AML-193 (cell line): ENCODE data around the gene KIF11.
A peak's percentile ranks its signal among the peaks of the same experiment; 100 is the strongest.
"Not testable (repeated sequence)": the region's sequence is repeated elsewhere in the genome, so short reads cannot be mapped to it uniquely, and the experiment has no call there.

ENCODE experiments used
- DNase-seq, 2 experiments: peaks; one replicate each; lab custom pipeline; 2025; lab: John Stamatoyannopoulos, UW

KIF11 gene

DNA sequence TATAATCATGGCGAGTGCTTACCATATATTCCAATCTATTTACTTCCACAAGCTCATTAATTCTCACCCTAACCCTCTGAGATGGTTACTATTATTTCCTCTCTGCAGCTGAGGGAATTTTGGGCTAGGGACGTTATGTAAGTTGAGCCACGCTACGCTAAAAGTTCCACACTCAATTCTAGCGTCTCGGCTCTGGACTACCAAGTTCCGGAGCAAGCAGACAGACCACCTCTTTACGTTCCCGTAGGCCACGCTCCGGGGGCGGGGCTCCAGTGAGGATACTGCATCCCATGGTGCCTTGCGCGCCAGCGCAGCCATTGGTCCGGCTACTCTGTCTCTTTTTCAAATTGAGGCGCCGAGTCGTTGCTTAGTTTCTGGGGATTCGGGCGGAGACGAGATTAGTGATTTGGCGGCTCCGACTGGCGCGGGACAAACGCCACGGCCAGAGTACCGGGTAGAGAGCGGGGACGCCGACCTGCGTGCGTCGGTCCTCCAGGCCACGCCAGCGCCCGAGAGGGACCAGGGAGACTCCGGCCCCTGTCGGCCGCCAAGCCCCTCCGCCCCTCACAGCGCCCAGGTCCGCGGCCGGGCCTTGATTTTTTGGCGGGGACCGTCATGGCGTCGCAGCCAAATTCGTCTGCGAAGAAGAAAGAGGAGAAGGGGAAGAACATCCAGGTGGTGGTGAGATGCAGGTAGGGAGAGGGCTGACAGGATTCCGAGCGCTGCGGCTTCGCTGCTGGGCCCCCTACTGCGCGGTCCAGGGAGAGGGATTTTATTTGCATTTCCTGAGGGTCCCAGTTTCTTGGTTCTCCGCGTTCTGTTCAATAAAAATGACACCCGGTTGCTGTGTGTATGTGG lies at the start of gene KIF11:
TSS of gene KIF11 (plus strand) at position 370 of the 858 bp plus-strand sequence. CDS start at position 616, 246 bp downstream.
- peak; percentile 93 for DNase-seq

GRCh38 chr10:92544296-92544695 lies 48.6 kb upstream of the KIF11 start:
- DNase-seq, result peak; percentile 91 to 96

DNA sequence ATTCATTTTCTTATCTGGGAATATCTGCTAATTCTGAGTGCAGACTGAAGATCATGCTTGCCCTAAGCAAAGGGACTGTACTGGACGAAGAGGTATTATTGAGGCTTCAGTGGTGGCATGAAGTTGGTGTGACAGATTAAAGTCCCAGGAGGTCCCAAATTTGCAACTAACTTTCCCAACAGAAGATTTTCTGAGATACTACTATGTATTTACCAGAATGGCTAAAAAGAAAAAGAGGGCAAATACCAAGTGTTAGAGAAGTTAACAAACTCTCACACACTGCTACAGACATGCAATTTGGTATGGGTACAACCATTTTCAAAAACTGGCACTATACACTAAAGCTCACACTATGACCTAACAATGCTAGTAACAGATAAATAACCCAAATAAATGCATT lies 47.4 kb upstream of the KIF11 start:
- DNase-seq, result no peak

DNA sequence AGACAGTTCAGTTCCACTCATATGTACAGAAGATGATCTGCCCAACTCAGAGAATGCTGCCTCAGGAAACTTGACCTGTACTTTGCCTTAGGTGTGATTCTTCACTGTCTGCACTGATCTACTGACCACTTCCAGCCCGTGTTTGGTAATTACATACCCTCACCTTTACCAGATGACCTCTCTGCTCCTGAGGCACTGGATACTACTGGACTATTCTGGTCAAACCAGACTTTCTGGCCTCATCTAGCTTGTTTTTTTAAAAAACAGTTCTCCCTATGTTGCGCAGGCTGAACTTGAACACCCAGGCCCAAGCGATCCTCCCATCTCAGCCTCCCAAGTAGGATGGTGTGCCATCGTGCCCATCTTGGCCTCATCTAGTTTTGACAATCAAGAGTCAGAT lies 45.3 kb upstream of the KIF11 start:
- no peak for DNase-seq

DNA sequence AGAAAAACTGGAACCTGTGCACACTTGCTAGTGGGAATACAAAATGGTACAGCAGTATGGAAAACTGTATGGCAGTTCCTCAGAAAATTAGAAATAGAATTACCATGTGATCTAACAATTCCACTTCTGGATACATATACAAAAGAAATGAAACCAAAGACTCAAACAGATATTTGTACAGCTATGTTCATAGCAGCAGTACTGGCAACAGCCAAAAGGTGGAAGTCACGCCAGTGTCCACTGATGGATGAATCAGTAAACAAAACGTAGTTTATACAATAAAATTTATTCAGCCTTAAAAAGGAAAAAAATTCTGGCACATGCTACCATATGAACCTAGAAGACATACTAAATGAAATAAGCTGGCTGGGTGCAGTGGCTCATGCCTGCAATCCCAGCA lies 42.0 kb upstream of the KIF11 start:
- no peak for DNase-seq

DNA sequence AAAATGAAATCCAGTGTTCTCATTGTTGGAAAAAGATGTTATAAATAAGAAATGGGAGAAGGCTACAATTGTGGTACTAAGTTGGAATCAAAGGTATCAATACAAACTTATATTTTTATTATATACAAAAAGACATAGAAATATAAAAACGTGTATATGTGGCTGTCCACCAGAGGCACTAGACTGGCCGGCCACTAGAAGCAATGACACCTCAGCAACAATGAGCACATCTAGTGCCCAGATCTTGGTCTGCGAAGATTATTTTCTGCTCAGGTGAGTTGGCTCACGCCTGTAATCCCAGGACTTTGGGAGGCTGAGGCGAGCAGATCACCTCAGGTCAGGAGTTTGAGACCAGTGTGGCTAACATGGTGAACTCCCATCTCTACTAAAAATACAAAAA lies 40.6 kb upstream of the KIF11 start:
- DNase-seq, result peak in 1 of 2 experiments; percentile 9

- no peak for DNase-seq
These were observed 39.0 kb upstream of the KIF11 start for GRCh38 chr10:92553959-92554358.

- DNase-seq, result no peak
These were observed 33.9 kb upstream of the KIF11 start for GRCh38 chr10:92559046-92559445.

DNA sequence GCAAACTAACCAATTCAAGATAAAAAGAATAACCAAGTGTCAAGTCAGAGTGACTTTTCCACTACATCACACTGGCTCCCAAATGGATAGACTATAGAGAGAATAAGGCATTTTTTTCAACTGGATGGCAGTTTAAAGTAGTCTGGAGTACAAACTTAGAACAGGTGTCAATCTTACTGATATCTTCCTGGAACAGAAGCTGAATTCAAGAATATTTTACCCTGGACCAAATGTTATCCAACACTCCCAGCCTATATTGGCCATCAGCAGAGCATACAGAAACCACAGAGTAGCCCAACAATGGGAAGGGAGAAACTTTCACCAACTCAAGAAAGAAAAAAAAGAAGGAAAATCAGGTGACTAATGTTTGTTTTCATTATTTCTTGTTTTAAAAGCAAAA lies 30.5 kb upstream of the KIF11 start:
- no peak for DNase-seq

DNA sequence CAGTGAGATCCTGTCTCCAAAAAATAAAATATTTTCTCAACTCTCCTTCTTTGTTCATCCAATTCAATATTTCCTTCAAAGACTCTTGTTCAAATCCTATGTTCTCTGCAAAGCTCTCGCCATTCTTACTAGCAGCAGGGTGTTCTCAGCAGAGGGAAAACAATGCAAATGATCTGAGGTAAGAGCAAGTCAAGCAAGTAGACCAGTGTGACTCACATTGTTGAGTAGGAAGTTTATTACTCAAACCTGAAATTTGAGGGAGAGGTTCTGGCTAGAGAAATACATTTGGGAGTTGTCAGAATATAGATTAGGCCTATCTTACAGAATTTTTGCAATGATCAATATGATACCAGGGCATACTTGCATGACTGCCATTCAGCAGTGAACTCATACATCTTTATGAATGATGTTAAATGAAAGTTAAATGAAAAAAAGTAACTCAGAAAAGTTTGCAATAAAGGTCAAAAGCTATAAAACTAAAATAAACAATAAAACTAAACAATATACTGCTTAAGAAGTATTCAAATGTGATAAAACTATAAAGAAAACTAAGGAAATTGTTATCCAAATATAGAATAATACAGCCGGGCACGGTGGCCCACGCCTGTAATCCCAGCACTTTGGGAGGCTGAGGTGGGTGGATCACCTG lies 24.9 kb upstream of the KIF11 start:
- DNase-seq, result peak in 1 of 2 experiments; percentile 16

DNA sequence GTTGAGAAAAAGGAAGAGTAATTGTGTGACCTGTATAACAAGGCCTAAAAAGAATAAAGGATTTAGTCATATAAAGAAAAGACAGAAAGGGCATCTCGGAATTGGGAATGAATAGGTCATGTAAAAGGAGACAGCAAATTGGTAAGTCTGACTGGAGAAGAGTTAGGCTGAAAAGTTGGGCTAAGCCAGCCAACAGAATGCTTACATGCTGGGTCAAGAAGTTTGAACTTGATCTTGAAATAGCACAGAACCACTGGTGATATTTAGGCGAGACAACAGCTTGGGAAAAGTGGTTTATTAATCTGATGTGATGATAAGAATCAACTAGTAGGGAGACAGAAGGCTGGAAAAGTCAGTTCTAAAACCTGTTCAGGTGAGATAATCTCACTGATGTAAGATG lies 23.9 kb upstream of the KIF11 start:
- no peak for DNase-seq

GRCh38 chr10:92569663-92570062 lies 23.3 kb upstream of the KIF11 start:
- not testable (repeated sequence) for DNase-seq

DNA sequence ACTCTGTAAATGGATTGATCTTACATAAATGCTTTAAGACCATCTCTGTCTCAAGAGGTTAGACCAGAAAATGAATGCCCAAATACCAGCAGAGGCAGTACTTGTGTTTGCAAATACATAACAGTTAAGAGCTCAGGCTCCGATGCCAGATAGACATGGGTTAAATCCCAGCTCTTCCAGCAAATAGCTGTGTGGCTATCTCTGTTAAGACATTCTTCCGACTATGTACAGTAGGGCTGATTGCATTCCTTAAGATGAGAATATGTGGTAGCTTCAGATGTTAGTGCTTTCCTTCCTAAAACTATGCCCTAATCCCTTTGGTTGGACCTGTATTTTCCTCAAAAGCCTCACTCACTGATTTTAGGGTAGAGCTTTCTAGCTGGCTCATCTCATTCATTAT lies 21.3 kb upstream of the KIF11 start:
- DNase-seq, result no peak

- DNase-seq, result no peak
These were observed 20.4 kb upstream of the KIF11 start for GRCh38 chr10:92572362-92573090.

GRCh38 chr10:92573091-92573797 lies 19.7 kb upstream of the KIF11 start:
- DNase-seq, result peak in 1 of 2 experiments; percentile 29

- peak; percentile 67 to 82 for DNase-seq
These were observed 19.0 kb upstream of the KIF11 start, which contains the start of gene IDE for GRCh38 chr10:92573798-92574547. TSS of gene IDE (minus strand) at chr10:92574093. CDS start at chr10:92574019, 74 bp downstream.

DNA sequence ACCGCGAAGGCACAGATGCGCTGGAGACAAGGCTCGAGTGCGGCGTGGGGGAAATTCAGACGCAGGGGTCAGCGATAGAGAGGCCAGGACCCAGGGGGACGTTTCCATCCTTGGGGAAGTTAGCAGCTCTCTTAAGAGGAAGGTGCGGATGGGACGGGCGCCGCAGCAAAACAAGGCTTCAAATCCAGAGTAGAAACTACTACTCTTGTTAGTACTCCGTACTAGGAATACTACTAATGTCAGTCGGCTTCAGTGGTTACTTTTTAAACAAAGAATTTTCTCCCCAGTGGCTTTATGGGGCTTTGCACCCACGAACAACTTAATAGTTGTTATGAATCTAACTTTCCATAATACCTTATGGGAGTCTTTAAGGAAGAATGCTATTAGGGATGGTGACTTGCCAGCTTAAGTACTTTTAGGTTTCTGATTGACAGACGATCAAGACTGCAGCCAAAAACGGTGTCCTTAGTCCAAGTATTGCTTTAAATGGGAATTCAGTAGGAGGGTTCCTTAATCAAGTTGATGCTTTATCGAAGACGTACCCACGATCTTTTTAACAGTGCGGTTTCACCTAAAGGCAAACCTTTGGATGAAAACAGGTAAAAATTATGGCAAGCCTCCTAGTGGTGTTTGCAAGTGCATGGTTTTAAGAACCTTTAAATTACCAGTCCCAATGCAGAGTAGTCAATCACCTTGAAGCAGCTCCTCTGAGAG lies 18.2 kb upstream of the KIF11 start:
- DNase-seq, result peak; percentile 70 to 72

DNA sequence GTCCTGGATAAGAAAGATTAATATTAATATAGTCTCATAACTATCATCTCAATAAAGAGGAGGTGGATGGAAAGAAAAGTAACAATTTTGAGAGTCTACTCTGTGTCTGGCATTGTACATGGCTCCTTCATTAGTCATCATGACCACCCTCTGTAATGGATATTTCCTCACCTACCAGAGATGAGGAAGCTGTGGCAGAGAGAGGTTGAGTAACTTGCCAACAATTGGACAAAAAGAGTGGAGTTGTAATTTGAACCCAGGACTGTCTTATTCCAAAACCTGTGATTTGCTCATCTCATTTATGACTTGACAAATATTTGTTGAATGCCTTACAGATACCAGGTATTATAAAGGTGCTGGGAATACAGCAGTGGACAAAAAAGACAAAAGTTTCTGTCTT lies 17.0 kb upstream of the KIF11 start:
- peak; percentile 67 for DNase-seq

DNA sequence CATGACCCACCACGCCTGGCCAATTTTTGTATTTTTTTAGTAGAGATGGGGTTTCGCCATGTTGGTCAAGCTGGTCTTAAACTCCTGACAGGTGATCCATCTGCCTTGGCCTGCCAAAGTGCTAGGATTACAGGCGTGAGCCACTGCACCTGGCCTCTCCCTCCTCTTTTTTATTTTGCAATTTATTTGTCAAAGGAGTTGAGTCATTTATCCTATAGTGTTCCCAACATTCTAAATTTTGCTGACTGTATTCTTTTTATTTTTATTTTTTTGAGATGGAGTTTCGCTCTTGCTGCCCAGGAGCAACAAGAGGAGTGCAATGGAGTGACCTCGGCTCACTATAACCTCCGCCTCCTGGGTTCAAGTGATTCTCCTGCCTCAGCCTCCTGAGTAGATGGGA lies 10.6 kb upstream of the KIF11 start:
- DNase-seq, result not testable (repeated sequence)
